DOHH2 (cell line): ENCODE measurements around the gene PCSK5.

Experiments used
- EZH2phosphoT487 ChIP-seq: fragments of 200-600 bp; sonication (generic); IDR thresholded peaks from 2 replicates; pipeline ENCODE4 v1.6.1; 2017; ENCODE audit warnings: borderline replicate concordance, mild to moderate bottlenecking, antibody characterized with exemption, low read length, moderate library complexity, mixed read lengths
- TF ChIP-seq, protein P1 (sequence below): fragments of 200-600 bp; sonication (generic); IDR thresholded peaks from one replicate; pipeline ENCODE4 v1.5.1; 2014; ENCODE audit warnings: antibody characterized with exemption, mild to moderate bottlenecking, low read depth, low read length; ENCODE audit not compliant: poor library complexity, severe bottlenecking

DNA sequence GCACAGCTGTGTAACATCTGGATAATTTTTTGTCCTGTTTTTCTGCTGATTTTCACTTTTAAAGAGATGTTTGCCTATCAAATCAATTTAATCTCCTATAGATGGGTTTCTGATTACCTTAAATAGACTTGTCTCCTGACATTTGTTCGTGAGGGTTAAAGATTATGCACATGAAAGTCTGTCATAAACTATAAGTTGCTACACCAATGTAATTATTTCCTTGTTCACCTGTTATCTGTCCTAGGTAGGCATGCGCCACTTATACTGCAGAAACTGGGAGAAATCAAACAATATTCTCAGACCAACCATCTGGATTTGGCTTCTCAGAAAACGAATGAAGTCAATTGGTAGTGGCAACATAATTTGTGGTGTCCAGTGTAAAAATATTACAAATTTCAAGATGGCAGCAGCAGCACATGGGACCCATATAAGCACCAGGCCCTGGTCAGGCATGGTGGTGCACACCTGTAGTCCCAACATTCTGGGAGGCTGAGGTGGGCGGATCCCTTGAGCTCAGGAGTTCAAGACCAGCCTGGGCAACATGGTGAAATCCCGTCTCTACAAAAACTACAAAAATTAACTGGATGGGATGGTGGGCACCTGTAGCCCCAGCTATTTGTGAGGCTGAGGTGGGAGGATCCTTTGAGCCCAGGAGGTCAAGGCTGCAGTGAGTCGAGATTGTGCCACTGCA lies 483.5 kb downstream of the PCSK5 start:
- TF ChIP-seq, protein P1, sequence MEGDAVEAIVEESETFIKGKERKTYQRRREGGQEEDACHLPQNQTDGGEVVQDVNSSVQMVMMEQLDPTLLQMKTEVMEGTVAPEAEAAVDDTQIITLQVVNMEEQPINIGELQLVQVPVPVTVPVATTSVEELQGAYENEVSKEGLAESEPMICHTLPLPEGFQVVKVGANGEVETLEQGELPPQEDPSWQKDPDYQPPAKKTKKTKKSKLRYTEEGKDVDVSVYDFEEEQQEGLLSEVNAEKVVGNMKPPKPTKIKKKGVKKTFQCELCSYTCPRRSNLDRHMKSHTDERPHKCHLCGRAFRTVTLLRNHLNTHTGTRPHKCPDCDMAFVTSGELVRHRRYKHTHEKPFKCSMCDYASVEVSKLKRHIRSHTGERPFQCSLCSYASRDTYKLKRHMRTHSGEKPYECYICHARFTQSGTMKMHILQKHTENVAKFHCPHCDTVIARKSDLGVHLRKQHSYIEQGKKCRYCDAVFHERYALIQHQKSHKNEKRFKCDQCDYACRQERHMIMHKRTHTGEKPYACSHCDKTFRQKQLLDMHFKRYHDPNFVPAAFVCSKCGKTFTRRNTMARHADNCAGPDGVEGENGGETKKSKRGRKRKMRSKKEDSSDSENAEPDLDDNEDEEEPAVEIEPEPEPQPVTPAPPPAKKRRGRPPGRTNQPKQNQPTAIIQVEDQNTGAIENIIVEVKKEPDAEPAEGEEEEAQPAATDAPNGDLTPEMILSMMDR: no peak
- TF ChIP-seq EZH2phosphoT487: no peak
